Measurements from ENCODE around the gene HAND1.

HAND1 gene

GRCh38 chr5:154470137-154470536, 7.9 kb downstream of the HAND1 start:
- DNase-seq (ENCODE audit: low read depth), result no peak
- no peak for TF ChIP-seq CTCF (IDR thresholded peaks at IDR 0.05; ENCODE audit: low read depth, low read length, missing control alignments)
- H3K4me3 ChIP-seq (ENCODE audit: low read depth, low read length), result no peak overlapping the region

- peak; percentile 84 for TF ChIP-seq CTCF (IDR thresholded peaks at IDR 0.05; ENCODE audit: low read depth, low read length, missing control alignments)
- no peak for DNase-seq (ENCODE audit: low read depth)
- H3K4me3 ChIP-seq (ENCODE audit: low read depth, low read length), result no peak overlapping the region
These were observed 10.2 kb downstream of the HAND1 start for GRCh38 chr5:154467655-154468354.

- no peak overlapping the region for H3K4me3 ChIP-seq (ENCODE audit: low read depth, low read length)
- DNase-seq (ENCODE audit: low read depth), result no peak
- TF ChIP-seq CTCF (IDR thresholded peaks at IDR 0.05; ENCODE audit: low read depth, low read length, missing control alignments), result no peak
These were observed 11.4 kb downstream of the HAND1 start for GRCh38 chr5:154466671-154467070.

GRCh38 chr5:154466147-154466546, 11.9 kb downstream of the HAND1 start:
- TF ChIP-seq CTCF (IDR thresholded peaks at IDR 0.05; ENCODE audit: low read depth, low read length, missing control alignments), result no peak
- no peak for DNase-seq (ENCODE audit: low read depth)
- no peak overlapping the region for H3K4me3 ChIP-seq (ENCODE audit: low read depth, low read length)

- TF ChIP-seq CTCF (IDR thresholded peaks at IDR 0.05; ENCODE audit: low read depth, low read length, missing control alignments), result no peak
- no peak for DNase-seq (ENCODE audit: low read depth)
These were observed 12.9 kb downstream of the HAND1 start for GRCh38 chr5:154465169-154465568.

GRCh38 chr5:154464438-154464837, 13.6 kb downstream of the HAND1 start:
- H3K4me3 ChIP-seq (ENCODE audit: low read depth, low read length), result no peak overlapping the region
- TF ChIP-seq CTCF (IDR thresholded peaks at IDR 0.05; ENCODE audit: low read depth, low read length, missing control alignments), result no peak
- no peak for DNase-seq (ENCODE audit: low read depth)

More at GRCh38 chr5:154465169-154465568, 12.9 kb downstream of the HAND1 start:
- H3K4me3 ChIP-seq (ENCODE audit: low read depth, low read length), result no peak overlapping the region

- no peak overlapping the region for H3K4me3 ChIP-seq (ENCODE audit: low read depth, low read length)
- TF ChIP-seq CTCF (IDR thresholded peaks at IDR 0.05; ENCODE audit: low read depth, low read length, missing control alignments), result no peak
- DNase-seq (ENCODE audit: low read depth), result no peak
These were observed 16.5 kb downstream of the HAND1 start for GRCh38 chr5:154461531-154461930.
